Right lobe of liver (tissue), 4 donors: ENCODE measurements around the gene MTMR12.

Source experiments
- POLR2A ChIP-seq: fragments of 450-650 bp; IDR thresholded peaks from one replicate; pipeline ENCODE4 v1.6.1; 2017; ENCODE audit warnings: antibody characterized with exemption, mild to moderate bottlenecking
- TF ChIP-seq, protein P1 (sequence below), 4 donors: fragments of 200-600 bp in 3 of 4; fragments of 450-650 bp in 1 of 4; IDR thresholded peaks; one replicate each; pipeline versions ENCODE4 v1.5.1 to v1.8.0; 2016 to 2022; ENCODE audit warnings: antibody characterized with exemption in 4 of 4, mild to moderate bottlenecking in 2 of 4
- donor health status: DM: no; HTN: no; CAD: no.
- donor health status: DM: no; HTN: no; CAD: no.
- donor health status: DM: no; HTN: yes; CAD: no.

DNA sequence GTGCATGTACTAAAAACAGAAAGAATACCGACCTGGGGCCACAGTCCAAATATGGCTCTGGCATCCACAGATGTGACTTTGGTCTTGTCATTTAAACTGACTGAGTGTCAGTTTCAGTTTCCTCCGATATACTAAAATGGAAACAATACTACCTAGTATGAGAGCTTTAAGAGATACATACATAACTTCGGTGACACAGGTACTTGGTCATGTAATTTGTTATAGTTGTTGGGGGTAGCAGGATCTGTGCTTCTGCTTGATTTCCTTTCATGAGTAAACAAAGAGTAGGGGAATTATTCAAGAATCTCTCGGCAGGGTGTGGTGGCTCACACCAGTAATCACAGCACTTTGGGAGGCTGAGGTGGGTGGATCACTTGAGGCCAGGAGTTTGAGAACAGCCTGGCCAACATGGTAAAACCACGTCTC, 32.1 kb downstream of the MTMR12 start:
- TF ChIP-seq, protein P1, sequence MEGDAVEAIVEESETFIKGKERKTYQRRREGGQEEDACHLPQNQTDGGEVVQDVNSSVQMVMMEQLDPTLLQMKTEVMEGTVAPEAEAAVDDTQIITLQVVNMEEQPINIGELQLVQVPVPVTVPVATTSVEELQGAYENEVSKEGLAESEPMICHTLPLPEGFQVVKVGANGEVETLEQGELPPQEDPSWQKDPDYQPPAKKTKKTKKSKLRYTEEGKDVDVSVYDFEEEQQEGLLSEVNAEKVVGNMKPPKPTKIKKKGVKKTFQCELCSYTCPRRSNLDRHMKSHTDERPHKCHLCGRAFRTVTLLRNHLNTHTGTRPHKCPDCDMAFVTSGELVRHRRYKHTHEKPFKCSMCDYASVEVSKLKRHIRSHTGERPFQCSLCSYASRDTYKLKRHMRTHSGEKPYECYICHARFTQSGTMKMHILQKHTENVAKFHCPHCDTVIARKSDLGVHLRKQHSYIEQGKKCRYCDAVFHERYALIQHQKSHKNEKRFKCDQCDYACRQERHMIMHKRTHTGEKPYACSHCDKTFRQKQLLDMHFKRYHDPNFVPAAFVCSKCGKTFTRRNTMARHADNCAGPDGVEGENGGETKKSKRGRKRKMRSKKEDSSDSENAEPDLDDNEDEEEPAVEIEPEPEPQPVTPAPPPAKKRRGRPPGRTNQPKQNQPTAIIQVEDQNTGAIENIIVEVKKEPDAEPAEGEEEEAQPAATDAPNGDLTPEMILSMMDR (IDR thresholded peaks at IDR 0.05) = no peak
- no peak for TF ChIP-seq POLR2A
